ENCODE data around the gene WWC2. TPM values are rescaled to one million over a fixed set of nuclear protein-coding genes. Genes with fewer than 3 reads are reported as not detected.

WWC2 gene
- total RNA-seq, 4 donors from 2014 or later, result 33.7 to 48.3 (median 42.9) TPM

DNA sequence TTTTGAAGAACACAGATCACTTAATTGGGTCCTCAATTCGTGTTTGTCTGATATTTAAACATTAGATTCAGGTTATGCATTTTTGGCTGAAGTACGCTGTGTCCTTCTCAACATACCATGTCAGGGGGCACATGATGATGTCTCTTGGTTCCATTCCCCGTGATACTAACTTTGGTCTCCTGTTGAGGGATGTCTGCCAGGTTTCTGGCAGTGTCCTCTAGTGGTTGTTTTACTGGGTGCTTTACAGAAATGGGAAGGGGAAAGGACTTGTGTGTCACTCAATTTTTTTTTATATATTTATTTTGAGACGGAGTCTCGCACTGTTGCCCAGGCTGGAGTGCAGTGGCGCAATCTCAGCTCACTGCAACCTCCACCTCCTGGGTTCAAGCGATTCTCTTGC, 58.2 kb downstream of the WWC2 start:
- no peak for DNase-seq (ENCODE audit: low spot score)
- TF ChIP-seq, protein P1, sequence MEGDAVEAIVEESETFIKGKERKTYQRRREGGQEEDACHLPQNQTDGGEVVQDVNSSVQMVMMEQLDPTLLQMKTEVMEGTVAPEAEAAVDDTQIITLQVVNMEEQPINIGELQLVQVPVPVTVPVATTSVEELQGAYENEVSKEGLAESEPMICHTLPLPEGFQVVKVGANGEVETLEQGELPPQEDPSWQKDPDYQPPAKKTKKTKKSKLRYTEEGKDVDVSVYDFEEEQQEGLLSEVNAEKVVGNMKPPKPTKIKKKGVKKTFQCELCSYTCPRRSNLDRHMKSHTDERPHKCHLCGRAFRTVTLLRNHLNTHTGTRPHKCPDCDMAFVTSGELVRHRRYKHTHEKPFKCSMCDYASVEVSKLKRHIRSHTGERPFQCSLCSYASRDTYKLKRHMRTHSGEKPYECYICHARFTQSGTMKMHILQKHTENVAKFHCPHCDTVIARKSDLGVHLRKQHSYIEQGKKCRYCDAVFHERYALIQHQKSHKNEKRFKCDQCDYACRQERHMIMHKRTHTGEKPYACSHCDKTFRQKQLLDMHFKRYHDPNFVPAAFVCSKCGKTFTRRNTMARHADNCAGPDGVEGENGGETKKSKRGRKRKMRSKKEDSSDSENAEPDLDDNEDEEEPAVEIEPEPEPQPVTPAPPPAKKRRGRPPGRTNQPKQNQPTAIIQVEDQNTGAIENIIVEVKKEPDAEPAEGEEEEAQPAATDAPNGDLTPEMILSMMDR (IDR thresholded peaks at IDR 0.05), result no peak
- ATAC-seq (ENCODE audit: low FRiP score), result no peak

DNA sequence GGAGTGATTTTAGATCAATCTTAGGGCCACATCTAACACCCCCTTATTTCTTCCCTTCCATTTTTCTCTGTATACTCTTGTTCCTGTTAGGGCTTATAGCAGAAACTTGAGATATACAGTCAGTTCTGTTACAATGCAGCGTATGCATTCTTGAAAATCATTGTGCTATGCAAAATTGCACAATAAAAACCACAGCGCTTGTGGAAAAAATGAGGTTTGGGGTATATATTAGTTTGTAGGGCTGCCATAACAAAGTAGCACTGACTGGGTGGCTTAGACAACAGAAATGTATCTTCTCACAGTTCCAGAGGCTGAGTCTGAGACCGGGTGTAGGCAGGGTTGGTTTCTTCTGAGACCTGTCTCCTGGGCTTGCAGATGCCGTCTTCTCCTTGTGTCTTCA, 59.0 kb downstream of the WWC2 start:
- ATAC-seq (ENCODE audit: low FRiP score), result no peak
- no peak for DNase-seq (ENCODE audit: low spot score)
- TF ChIP-seq, protein P1 (IDR thresholded peaks at IDR 0.05), result no peak

DNA sequence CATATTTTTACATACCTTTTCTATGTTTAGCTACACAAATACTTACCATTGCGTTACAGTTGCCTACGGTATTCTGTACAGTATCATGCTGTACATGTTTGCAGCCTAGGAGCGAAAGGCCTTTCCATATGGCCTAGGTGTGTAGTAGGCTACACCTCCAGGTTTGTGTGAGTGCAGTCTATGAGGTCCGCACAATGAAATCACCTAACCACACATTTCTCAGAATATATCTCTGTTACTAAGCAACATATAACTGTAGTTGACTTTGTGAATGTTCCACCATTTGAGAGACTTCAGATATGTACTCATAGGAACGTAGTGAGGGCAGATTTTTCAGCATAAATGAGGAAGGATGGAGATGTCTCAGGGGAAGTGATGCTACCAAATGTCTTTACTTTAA, 62.6 kb downstream of the WWC2 start:
- DNase-seq (ENCODE audit: low spot score), result no peak
- ATAC-seq (ENCODE audit: low FRiP score), result no peak
- TF ChIP-seq, protein P1 (IDR thresholded peaks at IDR 0.05), result no peak

DNA sequence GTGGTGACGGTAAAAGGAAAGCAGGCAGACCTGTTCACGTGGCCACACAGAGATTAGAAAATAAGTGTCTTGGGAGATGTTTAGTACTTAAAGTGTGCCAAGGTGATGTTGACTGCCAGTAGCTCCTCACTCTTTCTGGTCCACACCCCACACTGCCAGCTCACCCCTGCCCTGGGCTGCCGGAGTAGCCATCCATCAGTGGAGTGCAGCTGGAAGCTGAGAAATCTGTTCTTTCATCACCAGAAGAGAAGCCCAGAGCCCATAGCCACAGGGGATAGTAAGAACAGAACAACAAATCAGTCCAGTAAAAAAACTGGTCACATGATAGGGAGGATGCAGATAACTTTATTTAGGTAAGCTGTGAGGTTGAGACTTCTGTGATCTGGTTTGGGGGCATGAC, 64.1 kb downstream of the WWC2 start:
- TF ChIP-seq, protein P1 (IDR thresholded peaks at IDR 0.05), result no peak
- no peak for DNase-seq (ENCODE audit: low spot score)
- ATAC-seq (ENCODE audit: low FRiP score), result peak; percentile 43

DNA sequence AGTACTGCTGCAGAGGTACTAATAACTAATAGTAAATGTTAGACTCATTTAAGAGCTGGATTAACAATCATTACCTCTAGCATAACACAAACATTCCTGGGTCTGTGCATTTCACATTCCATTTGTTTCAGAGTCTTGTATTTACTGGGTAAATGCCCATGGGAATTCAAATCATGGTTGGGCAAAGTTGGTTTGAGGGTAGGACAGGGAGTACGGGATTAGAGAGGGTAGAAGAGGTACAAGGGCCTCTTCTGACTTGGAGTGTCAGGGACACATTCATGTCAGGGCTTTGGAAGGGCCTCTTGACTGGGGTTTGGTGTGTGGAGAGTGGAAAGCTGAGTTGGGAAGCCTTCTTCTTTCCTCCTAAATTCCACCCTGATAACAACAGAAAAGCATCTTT, 65.9 kb downstream of the WWC2 start:
- no peak for ATAC-seq (ENCODE audit: low FRiP score)

DNA sequence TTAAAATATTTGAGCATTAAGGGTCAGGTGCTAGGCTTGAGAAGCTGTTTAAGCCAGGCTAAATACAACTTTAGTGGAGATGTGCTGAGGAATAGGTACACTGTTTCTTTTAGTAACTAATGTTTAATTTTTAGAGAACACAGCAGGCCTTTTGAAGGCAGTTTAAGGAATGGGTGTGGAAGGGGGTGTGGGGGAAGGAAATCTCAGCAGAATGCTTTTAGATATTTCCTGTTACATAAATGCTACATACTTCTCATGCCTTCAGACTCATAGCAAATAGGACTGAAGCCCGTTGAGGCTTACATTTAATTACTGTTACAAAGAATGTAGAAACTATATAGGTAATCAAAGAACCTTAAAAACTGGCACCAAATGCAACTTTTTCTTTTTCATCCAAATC, 66.3 kb downstream of the WWC2 start:
- ATAC-seq (ENCODE audit: low FRiP score) (no peak), DNase-seq (ENCODE audit: low spot score) (no peak)
- TF ChIP-seq, protein P1 (IDR thresholded peaks at IDR 0.05), result no peak

More for the DNA sequence above, 65.9 kb downstream of the WWC2 start:
- TF ChIP-seq, protein P1 (IDR thresholded peaks at IDR 0.05), result no peak
- no peak for DNase-seq (ENCODE audit: low spot score)

DNA sequence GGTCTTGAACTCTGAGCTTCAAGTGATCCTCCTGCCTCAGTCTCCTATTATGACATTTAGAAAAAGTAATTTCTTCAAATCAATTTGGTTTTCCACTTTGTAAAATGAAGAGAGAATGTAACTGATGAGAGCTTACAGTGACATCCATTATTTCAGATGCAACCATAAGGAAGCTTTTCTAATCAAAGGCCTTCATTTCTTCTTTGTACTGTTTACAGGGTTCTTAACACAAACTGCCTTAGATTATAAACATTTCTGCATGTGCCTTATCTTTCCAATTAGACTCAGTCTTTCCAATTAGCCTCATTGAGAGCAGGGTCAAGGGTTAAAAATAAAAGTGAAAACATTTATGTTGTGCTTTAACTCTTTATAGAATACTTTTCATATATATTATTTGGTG, 71.8 kb downstream of the WWC2 start:
- TF ChIP-seq, protein P1 (IDR thresholded peaks at IDR 0.05), result no peak
- no peak for ATAC-seq (ENCODE audit: low FRiP score)
- DNase-seq (ENCODE audit: low spot score), result no peak
